Bronchial epithelial cell (primary cell): ENCODE measurements around the gene TDRD10. TPM values are rescaled to one million over a fixed set of nuclear protein-coding genes. Genes with fewer than 3 reads are reported as not detected.

Source experiments
- DNase-seq: peaks from one replicate; pipeline ENCODE4 v3.0.0-alpha.2; 2010; ENCODE audit warnings: low read depth
- FAIRE-seq: peaks from 2 replicates; lab custom pipeline; 2011; peaks lifted over from hg19 to GRCh38; lab: Jason Lieb, UNC
- H3K27me3 ChIP-seq: 2 replicates; pipeline ENCODE4 v1.5.1; 2011; ENCODE audit warnings: low read length; ENCODE audit not compliant: control insufficient read depth, insufficient read depth
- H3K36me3 ChIP-seq: 2 replicates; pipeline ENCODE4 v1.5.1; 2011; ENCODE audit warnings: low read length; ENCODE audit not compliant: control insufficient read depth, insufficient read depth
- H3K4me3 ChIP-seq: 2 replicates; pipeline ENCODE4 v1.5.1; 2011; ENCODE audit warnings: mild to moderate bottlenecking, low read depth, low read length, control low read depth
- CTCF ChIP-seq: IDR thresholded peaks from 2 replicates; pipeline ENCODE4 v1.5.1; 2011; ENCODE audit warnings: mild to moderate bottlenecking, moderate library complexity, low read length, control low read depth, inconsistent platforms; ENCODE audit not compliant: insufficient read depth, severe bottlenecking
- total RNA-seq: library from RNA; depleted of rRNA; stranded (reverse); fragments of >200 nt; gene quantifications from 2 replicates; pipeline ENCODE4 v1.2.1, GENCODE V29; 2014

TDRD10 gene
- total RNA-seq, 1 donor from 2014 or later, result under 0.01 TPM

- Histone ChIP-seq H3K27me3 (no peaks in the 10 kb centered on the region), H3K4me3 (no peak overlapping the region), H3K36me3 (peaks cover 20% of the 10 kb centered on the region)
- FAIRE-seq (no peak), DNase-seq (no peak)
- TF ChIP-seq CTCF, result no peak
Observed at GRCh38 chr1:154459080-154459479, 42.9 kb upstream of the TDRD10 start.

- Histone ChIP-seq H3K36me3 (peaks cover 24% of the 10 kb centered on the region), H3K4me3 (no peak overlapping the region), H3K27me3 (no peaks in the 10 kb centered on the region)
- FAIRE-seq (no peak), DNase-seq (no peak)
- TF ChIP-seq CTCF, result no peak
Observed at GRCh38 chr1:154460695-154461260, 41.2 kb upstream of the TDRD10 start.

GRCh38 chr1:154463512-154463990 is 38.5 kb upstream of the TDRD10 start:
- TF ChIP-seq CTCF, result no peak
- Histone ChIP-seq H3K27me3 (no peaks in the 10 kb centered on the region), H3K4me3 (no peak overlapping the region), H3K36me3 (peaks cover 15% of the 10 kb centered on the region)
- DNase-seq (no peak), FAIRE-seq (no peak)

GRCh38 chr1:154465621-154466195 is 36.3 kb upstream of the TDRD10 start:
- Histone ChIP-seq H3K4me3 (no peak overlapping the region), H3K27me3 (no peaks in the 10 kb centered on the region), H3K36me3 (peaks cover 12% of the 10 kb centered on the region)
- FAIRE-seq, result no peak
- TF ChIP-seq CTCF, result no peak
- DNase-seq, result no peak

- Histone ChIP-seq H3K27me3 (no peaks in the 10 kb centered on the region), H3K36me3 (peaks cover 10% of the 10 kb centered on the region), H3K4me3 (no peak overlapping the region)
- FAIRE-seq, result no peak
- TF ChIP-seq CTCF, result no peak
- DNase-seq, result no peak
Observed at GRCh38 chr1:154466206-154466605, 35.8 kb upstream of the TDRD10 start.
